ENCODE results near the gene UBE2B. TPM values are rescaled to one million over a fixed set of nuclear protein-coding genes. Genes with fewer than 3 reads are reported as not detected.

Gene UBE2B
- total RNA-seq, 1 experiment from 2014 or later, result 132 TPM

GRCh38 chr5:134432677-134433359 is 61.4 kb downstream of the UBE2B start:
- Mint-ChIP-seq H3K4me3 (ENCODE audit: low read depth, unreplicated experiment) (no peak overlapping the region), H3K36me3 (ENCODE audit: insufficient read depth, unreplicated experiment) (peaks cover 8% of the 10 kb centered on the region), H3K27ac (ENCODE audit: unreplicated experiment) (no peak overlapping the region), H3K9me3 (ENCODE audit: low read depth, unreplicated experiment) (no peaks in the 10 kb centered on the region), H3K27me3 (ENCODE audit: unreplicated experiment) (no peaks in the 10 kb centered on the region), H3K4me1 (ENCODE audit: low read depth, unreplicated experiment) (peaks cover 34% of the 10 kb centered on the region)
- TF ChIP-seq CTCF (IDR thresholded peaks at IDR 0.05; ENCODE audit: unreplicated experiment), result no peak
- DNase-seq, result no peak
- CTCF ChIA-PET, result interaction anchor here (0.7 kb wide), 1 partner anchor 347 kb away, joined by 4 read pairs; no protein-coding TSS in a partner anchor
- intact Hi-C loops (cut with micrococcal nuclease; ENCODE audit: unreplicated experiment), result no loop called here
- BruUV-seq (replicated peaks), result no TSS peak

GRCh38 chr5:134435560-134435959 is 64.2 kb downstream of the UBE2B start:
- BruUV-seq (replicated peaks), result no TSS peak
- CTCF ChIA-PET, result no interaction called here
- no peak for TF ChIP-seq CTCF (IDR thresholded peaks at IDR 0.05; ENCODE audit: unreplicated experiment)
- Mint-ChIP-seq H3K36me3 (ENCODE audit: insufficient read depth, unreplicated experiment) (peaks cover 14% of the 10 kb centered on the region), H3K4me3 (ENCODE audit: low read depth, unreplicated experiment) (no peak overlapping the region), H3K9me3 (ENCODE audit: low read depth, unreplicated experiment) (no peaks in the 10 kb centered on the region), H3K27me3 (ENCODE audit: unreplicated experiment) (no peaks in the 10 kb centered on the region), H3K4me1 (ENCODE audit: low read depth, unreplicated experiment) (peaks cover 61% of the 10 kb centered on the region), H3K27ac (ENCODE audit: unreplicated experiment) (peak overlapping the region; percentile 80)
- intact Hi-C loops (cut with micrococcal nuclease; ENCODE audit: unreplicated experiment), result loop anchor here (5.0 kb wide), 1 partner anchor 92 kb away; the partner anchor contains the start of gene JADE2
- DNase-seq, result no peak

- Mint-ChIP-seq H3K9me3 (ENCODE audit: low read depth, unreplicated experiment) (no peaks in the 10 kb centered on the region), H3K4me3 (ENCODE audit: low read depth, unreplicated experiment) (peak overlapping the region; percentile 29), H3K4me1 (ENCODE audit: low read depth, unreplicated experiment) (peaks cover 62% of the 10 kb centered on the region), H3K27me3 (ENCODE audit: unreplicated experiment) (no peaks in the 10 kb centered on the region), H3K27ac (ENCODE audit: unreplicated experiment) (peak overlapping the region; percentile 80), H3K36me3 (ENCODE audit: insufficient read depth, unreplicated experiment) (peaks cover 14% of the 10 kb centered on the region)
- CTCF ChIA-PET, result interaction anchor here (0.8 to 1.8 kb wide), 9 partner anchors 21 to 151 kb away, joined by 3 to 14 read pairs (median 5); partner anchors contain the start of gene CDKN2AIPNL
- TF ChIP-seq CTCF (IDR thresholded peaks at IDR 0.05; ENCODE audit: unreplicated experiment), result no peak
- peak; percentile 91 for DNase-seq
- no TSS peak for BruUV-seq (replicated peaks)
- intact Hi-C loops (cut with micrococcal nuclease; ENCODE audit: unreplicated experiment), result loop anchor here (1.0 to 5.0 kb wide), 2 partner anchors 70 to 91 kb away; partner anchors contain the start of gene JADE2
Observed at GRCh38 chr5:134436523-134437339, 65.4 kb downstream of the UBE2B start.

- intact Hi-C loops (cut with micrococcal nuclease; ENCODE audit: unreplicated experiment), result loop anchor here (1.0 to 5.0 kb wide), 2 partner anchors 69 to 90 kb away; partner anchors contain the start of gene JADE2
- no peaks in the 10 kb centered on the region for H3K27me3 Mint-ChIP-seq (ENCODE audit: unreplicated experiment)
- CTCF ChIA-PET, result interaction anchor here (0.8 to 1.8 kb wide), 9 partner anchors 21 to 150 kb away, joined by 3 to 14 read pairs (median 5); partner anchors contain the start of gene CDKN2AIPNL
- peaks cover 62% of the 10 kb centered on the region for H3K4me1 Mint-ChIP-seq (ENCODE audit: low read depth, unreplicated experiment)
- TSS peak; percentile 93 for BruUV-seq (replicated peaks)
- H3K36me3 Mint-ChIP-seq (ENCODE audit: insufficient read depth, unreplicated experiment), result peaks cover 14% of the 10 kb centered on the region
- TF ChIP-seq CTCF (IDR thresholded peaks at IDR 0.05; ENCODE audit: unreplicated experiment), result no peak
- peak overlapping the region; percentile 80 for H3K27ac Mint-ChIP-seq (ENCODE audit: unreplicated experiment)
- H3K4me3 Mint-ChIP-seq (ENCODE audit: low read depth, unreplicated experiment), result peak overlapping the region; percentile 29
- no peaks in the 10 kb centered on the region for H3K9me3 Mint-ChIP-seq (ENCODE audit: low read depth, unreplicated experiment)
- DNase-seq, result no peak
Observed at GRCh38 chr5:134437340-134437846, 66.0 kb downstream of the UBE2B start.
